T-cell (primary cell): Measurements from ENCODE around the gene DLX1. TPM values are rescaled to one million over a fixed set of nuclear protein-coding genes. Genes with fewer than 3 reads are reported as not detected.
"Not testable (repeated sequence)": the region's sequence is repeated elsewhere in the genome, so short reads cannot be mapped to it uniquely, and the experiment has no call there.

ENCODE experiments used
- ATAC-seq, 4 experiments: fragments of 200-7000 bp in 3 of 4; fragments of 150-1000 bp in 1 of 4; cut with Tn5 transposase; replicated peaks in 1 of 4; 1 replicate in 3 of 4; 2 replicates in 1 of 4; pipeline ENCODE4 v1.10.0; 2021; ENCODE audit warnings: moderate library complexity in 3 of 4, mild to moderate bottlenecking in 2 of 4, moderate number of reproducible peaks in 1 of 4
- CTCF ChIA-PET, 2 donors: fragments of 300-600 bp; sonication (Branson Sonifier 250); formaldehyde crosslinking; loops; one replicate each; lab custom pipeline; 2022; ENCODE audit warnings: antibody characterized with exemption in 2 of 2; lab: Charles Lee
- POLR2A ChIA-PET, 2 donors: fragments of 300-600 bp; sonication (Branson Sonifier 250); formaldehyde crosslinking; loops; one replicate each; lab custom pipeline; 2022; ENCODE audit warnings: antibody characterized with exemption in 2 of 2; lab: Charles Lee
- DNase-seq, 35 experiments: peaks; one replicate each; pipeline versions ENCODE4 v3.0.0 to v3.0.0-alpha.2; 2013 to 2023
- H3K27ac ChIP-seq: one replicate; pipeline ENCODE4 v1.5.1; 2013; ENCODE audit warnings: low read length
- H3K27me3 ChIP-seq, 2 experiments: replicated peaks in 1 of 2; 1 replicate in 1 of 2; 2 replicates in 1 of 2; pipeline versions ENCODE4 v1.6.1 to v1.7.0; 2013; ENCODE audit warnings: low read length in 1 of 2, mixed read lengths in 1 of 2; ENCODE audit not compliant: control insufficient read depth in 2 of 2, insufficient read depth in 2 of 2; ENCODE audit errors: extremely low read depth in 1 of 2
- H3K36me3 ChIP-seq, 2 donors: 1 replicate in 1 of 2; 2 replicates in 1 of 2; pipeline versions ENCODE4 v1.6.1 to v1.7.0; 2013; ENCODE audit warnings: low read length in 1 of 2; ENCODE audit not compliant: control insufficient read depth in 2 of 2, insufficient read depth in 1 of 2; ENCODE audit errors: extremely low read depth in 1 of 2
- H3K4me1 ChIP-seq, 2 experiments: 1 replicate in 1 of 2; 2 replicates in 1 of 2; pipeline versions ENCODE4 v1.6.1 to v1.7.0; 2013; ENCODE audit warnings: low read length in 2 of 2, mixed read lengths in 1 of 2; ENCODE audit not compliant: insufficient read depth in 2 of 2, control insufficient read depth in 1 of 2; ENCODE audit errors: extremely low read depth in 1 of 2
- H3K4me3 ChIP-seq, 2 donors: 1 replicate in 1 of 2; 2 replicates in 1 of 2; pipeline versions ENCODE4 v1.5.1 to v1.7.0; 2013; ENCODE audit warnings: mild to moderate bottlenecking in 2 of 2, low read length in 1 of 2, moderate library complexity in 1 of 2; ENCODE audit not compliant: control insufficient read depth in 1 of 2; ENCODE audit errors: extremely low read depth in 1 of 2
- H3K9me3 ChIP-seq: 2 replicates; pipeline ENCODE4 v1.7.0; 2013
- H3K27ac Mint-ChIP-seq, 2 donors: one replicate each; pipeline ENCODE4 v1.8.0; 2020 to 2021; ENCODE audit warnings: mild to moderate bottlenecking in 2 of 2, mixed read lengths in 2 of 2
- H3K27me3 Mint-ChIP-seq, 2 donors: one replicate each; pipeline ENCODE4 v1.8.0; 2021 to 2022; ENCODE audit warnings: mixed read lengths in 2 of 2
- H3K36me3 Mint-ChIP-seq: one replicate; pipeline ENCODE4 v1.8.0; 2021; ENCODE audit warnings: mixed read lengths
- H3K4me1 Mint-ChIP-seq, 3 donors: one replicate each; pipeline ENCODE4 v1.8.0; 2020 to 2022; ENCODE audit warnings: mixed read lengths in 3 of 3, mild to moderate bottlenecking in 1 of 3
- H3K4me3 Mint-ChIP-seq, 3 donors: one replicate each; pipeline ENCODE4 v1.8.0; 2020 to 2022; ENCODE audit warnings: mild to moderate bottlenecking in 3 of 3, mixed read lengths in 3 of 3, moderate library complexity in 3 of 3
- H3K9me3 Mint-ChIP-seq, 3 donors: one replicate each; pipeline ENCODE4 v1.8.0; 2020 to 2022; ENCODE audit warnings: mixed read lengths in 3 of 3
- WGBS: methylation state at CpG from one replicate; pipeline ENCODE4 v1.1.5; 2013; ENCODE audit warnings: missing lambda C conversion rate; ENCODE audit not compliant: insufficient coverage; 5-methylcytosine and 5-hydroxymethylcytosine counted together
- total RNA-seq, 35 experiments: library from RNA in 6 of 35; stranded (reverse) in 6 of 35; fragments of 120-200 nt in 1 of 35; gene quantifications; one replicate each; pipeline versions ENCODE4 v1.2.1 to v1.2.4 and lab custom pipeline; 2013 to 2026

The DLX1 gene
- total RNA-seq, 5 donors from 2014 or later (not counting 1 experiment from before 2014, with no cell fraction given): not detected

DNA sequence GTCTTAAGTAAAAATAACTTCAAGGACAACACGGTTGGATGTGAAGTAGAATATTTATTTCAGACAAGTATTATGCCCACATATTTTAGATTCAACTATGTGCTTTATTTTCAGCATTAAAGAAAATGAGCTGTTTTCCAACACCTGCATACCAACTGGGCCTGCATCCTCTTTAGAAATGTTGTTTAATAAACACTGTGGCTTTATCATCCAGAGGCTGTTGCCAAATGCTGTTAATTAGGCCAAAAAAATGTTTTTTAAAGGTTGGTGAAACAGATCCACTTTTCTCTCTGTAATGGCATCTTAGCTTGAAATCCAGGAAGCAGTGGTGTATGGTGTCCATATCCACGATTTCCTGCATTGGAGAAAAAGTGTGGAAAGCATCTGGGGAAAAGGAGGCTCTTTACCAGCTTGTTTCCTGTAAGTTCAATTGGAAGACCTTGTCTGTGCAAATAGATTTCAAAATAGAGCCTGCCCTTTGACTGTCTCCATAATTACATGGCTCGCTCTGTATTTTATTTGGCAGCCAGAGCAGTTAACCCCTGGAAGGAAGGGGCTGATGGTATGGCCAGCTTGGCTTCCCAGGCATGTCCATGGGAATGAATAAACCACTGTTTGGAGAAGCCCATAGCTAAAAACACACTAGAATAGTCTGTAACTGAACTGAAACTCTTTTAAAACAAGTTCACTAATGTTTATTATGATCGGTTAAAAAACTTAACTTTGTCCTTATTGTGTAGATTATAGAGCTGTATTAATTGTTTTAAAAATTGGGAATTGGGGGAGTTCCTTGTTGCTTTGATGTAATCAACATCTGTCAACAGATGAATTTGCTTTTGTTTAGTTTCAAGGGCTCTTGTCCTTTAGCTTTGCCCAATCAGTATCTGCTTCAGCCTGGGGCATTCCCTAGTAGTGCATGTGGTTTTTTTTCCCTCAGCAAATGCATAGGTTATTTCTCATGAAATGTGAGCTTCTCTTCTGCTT, 33.0 kb upstream of the DLX1 start:
- Histone ChIP-seq H3K27ac (no peak overlapping the region), H3K4me3 (no peak overlapping the region), H3K27me3 (no peaks in the 10 kb centered on the region), H3K36me3 (no peaks in the 10 kb centered on the region), H3K4me1 (no peaks in the 10 kb centered on the region), H3K9me3 (no peaks in the 10 kb centered on the region)
- no peaks in the 10 kb centered on the region for H3K9me3 Mint-ChIP-seq
- no peaks in the 10 kb centered on the region for H3K27me3 Mint-ChIP-seq
- POLR2A ChIA-PET: interaction anchor here in 1 of 2 donors (0.6 kb wide), 1 partner anchor 1299 kb away, joined by 3 read pairs; no protein-coding TSS in a partner anchor
- 92% methylated on average over 1 of the region's 4 CpGs for WGBS
- CTCF ChIA-PET: no interaction called here
- no peak for DNase-seq
- no peak for ATAC-seq
- H3K27ac Mint-ChIP-seq: no peak overlapping the region
- H3K4me3 Mint-ChIP-seq: no peak overlapping the region
- no peaks in the 10 kb centered on the region for H3K36me3 Mint-ChIP-seq
- no peaks in the 10 kb centered on the region for H3K4me1 Mint-ChIP-seq

DNA sequence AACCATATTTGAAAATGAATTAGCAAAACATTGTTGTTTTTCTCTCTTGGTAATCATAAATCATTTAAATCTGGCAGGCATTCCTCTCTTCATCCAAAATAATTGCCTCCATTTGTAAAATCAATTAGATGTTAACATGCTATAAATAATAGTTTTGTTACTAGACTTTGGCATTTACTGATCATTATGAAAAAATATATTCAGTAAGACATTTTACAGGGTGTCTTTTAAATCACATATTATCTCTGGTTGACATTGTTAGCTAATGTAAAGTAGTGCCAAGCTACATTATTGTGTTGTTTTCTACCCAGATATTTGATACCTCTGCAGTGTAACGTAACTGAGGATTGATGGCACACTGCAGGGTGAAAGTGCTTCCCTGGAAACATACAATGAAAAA, 31.8 kb upstream of the DLX1 start:
- H3K4me3 ChIP-seq: no peak overlapping the region
- Mint-ChIP-seq H3K27me3 (no peaks in the 10 kb centered on the region), H3K36me3 (no peaks in the 10 kb centered on the region), H3K9me3 (no peaks in the 10 kb centered on the region), H3K27ac (no peak overlapping the region), H3K4me1 (no peaks in the 10 kb centered on the region), H3K4me3 (no peak overlapping the region)
- ChIA-PET POLR2A (no interaction called here), CTCF (no interaction called here)
- no peaks in the 10 kb centered on the region for H3K4me1 ChIP-seq
- no peaks in the 10 kb centered on the region for H3K9me3 ChIP-seq
- H3K27ac ChIP-seq: no peak overlapping the region
- DNase-seq (no peak), ATAC-seq (no peak)
- H3K27me3 ChIP-seq: no peaks in the 10 kb centered on the region
- 100% methylated on average over 1 of the region's 1 CpG for WGBS
- no peaks in the 10 kb centered on the region for H3K36me3 ChIP-seq

DNA sequence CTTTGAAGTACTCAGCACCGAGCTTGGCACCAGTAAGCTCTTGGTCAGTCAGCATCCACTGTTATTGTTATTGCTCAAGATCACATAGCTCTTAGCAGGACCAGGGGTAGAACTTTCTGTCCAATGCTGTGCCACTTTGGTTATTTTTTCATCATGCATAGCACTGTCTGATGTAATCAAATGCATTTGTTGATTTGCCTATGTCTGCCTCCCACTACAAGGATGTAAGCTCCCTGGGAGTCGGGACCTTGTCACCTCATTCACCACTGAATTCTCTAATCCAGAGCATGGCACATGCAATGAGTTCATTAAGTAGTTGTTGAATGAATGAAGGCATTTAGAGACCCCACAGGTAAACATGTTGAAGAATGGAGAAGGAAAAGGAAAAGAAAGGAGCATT, 29.0 kb upstream of the DLX1 start:
- no peaks in the 10 kb centered on the region for H3K4me1 ChIP-seq
- Mint-ChIP-seq H3K27ac (no peak overlapping the region), H3K9me3 (no peaks in the 10 kb centered on the region), H3K4me1 (no peaks in the 10 kb centered on the region), H3K27me3 (no peaks in the 10 kb centered on the region), H3K4me3 (no peak overlapping the region), H3K36me3 (peaks cover 5% of the 10 kb centered on the region)
- H3K27me3 ChIP-seq: no peaks in the 10 kb centered on the region
- H3K4me3 ChIP-seq: no peak overlapping the region
- ATAC-seq (no peak), DNase-seq (no peak)
- no peaks in the 10 kb centered on the region for H3K36me3 ChIP-seq
- no peak overlapping the region for H3K27ac ChIP-seq
- CTCF ChIA-PET: interaction anchor here in 1 of 2 donors (0.6 kb wide), 1 partner anchor 302 kb away, joined by 4 read pairs; no protein-coding TSS in a partner anchor
- no peaks in the 10 kb centered on the region for H3K9me3 ChIP-seq
- WGBS: 100% methylated on average over 1 of the region's 2 CpGs
- POLR2A ChIA-PET: no interaction called here

DNA sequence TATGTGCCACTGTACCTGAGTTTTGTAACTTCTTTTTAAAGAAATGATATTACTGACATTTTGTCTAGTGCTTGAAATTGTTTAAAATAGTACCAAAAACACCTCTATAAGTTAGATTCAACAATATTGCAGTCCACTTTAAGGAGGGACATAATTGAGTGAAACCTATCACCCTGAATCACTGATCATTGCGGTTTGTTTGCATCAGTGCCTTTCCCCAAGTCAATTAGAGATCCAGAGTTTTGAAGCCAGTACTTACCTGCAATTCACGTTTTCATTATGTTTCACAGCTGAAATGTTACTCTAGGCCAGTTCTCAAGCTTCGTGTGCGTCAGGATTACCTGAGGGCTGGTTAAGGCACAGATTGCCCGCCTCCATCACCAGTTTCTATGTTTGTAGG, 26.6 kb upstream of the DLX1 start:
- H3K27ac Mint-ChIP-seq: no peak overlapping the region
- H3K4me1 ChIP-seq: no peaks in the 10 kb centered on the region
- H3K27me3 Mint-ChIP-seq: no peaks in the 10 kb centered on the region
- H3K9me3 Mint-ChIP-seq: no peaks in the 10 kb centered on the region
- no peaks in the 10 kb centered on the region for H3K27me3 ChIP-seq
- H3K9me3 ChIP-seq: no peaks in the 10 kb centered on the region
- ATAC-seq (no peak), DNase-seq (no peak)
- no peaks in the 10 kb centered on the region for H3K4me1 Mint-ChIP-seq
- CTCF ChIA-PET: interaction anchor here in 1 of 2 donors (0.7 kb wide), 1 partner anchor 359 kb away, joined by 3 read pairs; no protein-coding TSS in a partner anchor
- H3K36me3 ChIP-seq: no peaks in the 10 kb centered on the region
- WGBS: 97% methylated on average over 5 of the region's 5 CpGs
- H3K4me3 ChIP-seq: no peak overlapping the region
- H3K27ac ChIP-seq: no peak overlapping the region
- POLR2A ChIA-PET: no interaction called here
- H3K4me3 Mint-ChIP-seq: no peak overlapping the region
- H3K36me3 Mint-ChIP-seq: peaks cover 22% of the 10 kb centered on the region

DNA sequence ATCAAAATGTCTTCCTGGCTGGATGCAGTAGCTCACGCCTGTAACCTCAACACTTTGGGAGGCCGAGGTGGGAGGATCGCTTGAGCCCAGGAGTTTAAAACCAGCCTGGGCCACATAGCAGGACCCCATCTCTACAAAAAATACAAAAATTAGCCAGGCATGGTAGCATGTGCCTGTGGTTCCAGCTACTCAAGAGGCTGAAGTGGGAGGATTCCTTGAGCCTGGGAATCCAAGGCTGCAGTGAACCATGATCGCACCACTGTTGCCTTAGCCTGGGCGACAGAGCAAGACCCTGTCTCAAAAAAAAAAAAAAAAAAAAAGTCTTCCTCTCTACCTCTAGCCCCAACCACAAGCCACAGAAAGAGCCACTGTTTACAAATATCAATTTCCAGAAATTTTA, 25.2 kb upstream of the DLX1 start:
- H3K4me3 ChIP-seq, POLR2A ChIA-PET, H3K36me3 ChIP-seq, H3K27me3 Mint-ChIP-seq, H3K9me3 ChIP-seq, H3K4me1 Mint-ChIP-seq, H3K27me3 ChIP-seq, DNase-seq, H3K27ac Mint-ChIP-seq, ATAC-seq, H3K27ac ChIP-seq, H3K4me3 Mint-ChIP-seq, H3K9me3 Mint-ChIP-seq, H3K4me1 ChIP-seq: not testable (repeated sequence)
- CTCF ChIA-PET: interaction anchor here (0.6 to 0.7 kb wide), 2 partner anchors 13 to 1278 kb away, joined by 5 to 6 read pairs; no protein-coding TSS in a partner anchor
- H3K36me3 Mint-ChIP-seq: peaks cover 28% of the 10 kb centered on the region
- whole genome bisulfite sequencing: no CpG with 5 or more reads among the region's 5 CpGs

DNA sequence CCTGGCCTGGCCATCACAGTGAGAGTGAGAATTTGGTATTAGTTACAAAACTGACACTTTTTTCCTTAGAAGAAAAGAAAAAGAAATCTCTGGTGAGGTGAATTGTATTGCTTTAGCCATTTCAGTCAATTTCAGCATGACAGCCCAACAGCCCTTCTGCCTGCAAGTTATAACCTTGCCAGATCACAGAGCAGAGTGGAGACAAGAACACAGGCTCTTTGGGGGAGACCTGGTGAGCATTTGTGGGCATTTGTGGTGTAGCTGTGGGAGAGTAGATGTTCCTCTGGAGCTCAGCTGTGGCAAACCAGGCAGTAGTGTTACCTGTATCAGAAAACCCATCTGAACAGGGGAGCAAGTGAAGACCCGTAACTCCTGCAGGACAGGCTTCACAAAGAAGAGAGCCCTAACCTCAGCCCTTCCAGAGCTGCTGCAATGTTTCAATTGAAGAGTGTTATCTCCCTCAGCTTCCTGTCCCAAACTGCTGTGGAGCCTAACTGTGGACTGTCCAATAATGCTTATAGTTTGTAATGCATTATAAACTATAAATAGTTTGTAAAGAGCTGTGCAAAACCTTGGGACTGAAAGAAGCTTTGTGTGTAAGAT, 22.8 kb upstream of the DLX1 start:
- H3K9me3 Mint-ChIP-seq: no peaks in the 10 kb centered on the region
- ChIA-PET POLR2A (no interaction called here), CTCF (no interaction called here)
- ATAC-seq: no peak
- no peaks in the 10 kb centered on the region for H3K27me3 Mint-ChIP-seq
- peaks cover 41% of the 10 kb centered on the region for H3K36me3 Mint-ChIP-seq
- H3K4me3 Mint-ChIP-seq: no peak overlapping the region
- Histone ChIP-seq H3K9me3 (no peaks in the 10 kb centered on the region), H3K4me1 (no peaks in the 10 kb centered on the region), H3K27ac (no peak overlapping the region), H3K4me3 (no peak overlapping the region), H3K27me3 (no peaks in the 10 kb centered on the region), H3K36me3 (no peaks in the 10 kb centered on the region)
- no peak overlapping the region for H3K27ac Mint-ChIP-seq
- 80% methylated on average over 1 of the region's 1 CpG for whole genome bisulfite sequencing
- DNase-seq: no peak
- no peaks in the 10 kb centered on the region for H3K4me1 Mint-ChIP-seq
